ENCODE data around the gene NTM.

GRCh38 chr11:132379540-132379939 is 1009.1 kb downstream of the NTM start:
- TF ChIP-seq, protein P1, sequence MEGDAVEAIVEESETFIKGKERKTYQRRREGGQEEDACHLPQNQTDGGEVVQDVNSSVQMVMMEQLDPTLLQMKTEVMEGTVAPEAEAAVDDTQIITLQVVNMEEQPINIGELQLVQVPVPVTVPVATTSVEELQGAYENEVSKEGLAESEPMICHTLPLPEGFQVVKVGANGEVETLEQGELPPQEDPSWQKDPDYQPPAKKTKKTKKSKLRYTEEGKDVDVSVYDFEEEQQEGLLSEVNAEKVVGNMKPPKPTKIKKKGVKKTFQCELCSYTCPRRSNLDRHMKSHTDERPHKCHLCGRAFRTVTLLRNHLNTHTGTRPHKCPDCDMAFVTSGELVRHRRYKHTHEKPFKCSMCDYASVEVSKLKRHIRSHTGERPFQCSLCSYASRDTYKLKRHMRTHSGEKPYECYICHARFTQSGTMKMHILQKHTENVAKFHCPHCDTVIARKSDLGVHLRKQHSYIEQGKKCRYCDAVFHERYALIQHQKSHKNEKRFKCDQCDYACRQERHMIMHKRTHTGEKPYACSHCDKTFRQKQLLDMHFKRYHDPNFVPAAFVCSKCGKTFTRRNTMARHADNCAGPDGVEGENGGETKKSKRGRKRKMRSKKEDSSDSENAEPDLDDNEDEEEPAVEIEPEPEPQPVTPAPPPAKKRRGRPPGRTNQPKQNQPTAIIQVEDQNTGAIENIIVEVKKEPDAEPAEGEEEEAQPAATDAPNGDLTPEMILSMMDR (IDR thresholded peaks at IDR 0.05), result no peak
- TF ChIP-seq POLR2A (IDR thresholded peaks at IDR 0.05), result no peak
- TF ChIP-seq EP300 (IDR thresholded peaks at IDR 0.05), result no peak
